Esophagus muscularis mucosa (tissue), 4 donors: ENCODE data around the gene DMD. TPM values are rescaled to one million over a fixed set of nuclear protein-coding genes. Genes with fewer than 3 reads are reported as not detected.

Experiments used
- DNase-seq: peaks from one replicate; pipeline ENCODE4 v3.0.0-alpha.2; 2017; ENCODE audit errors: extremely low spot score
- H3K27ac ChIP-seq, 4 donors: fragments of 200-600 bp; sonication (generic); replicated peaks in 1 of 4; 1 replicate in 3 of 4; 2 replicates in 1 of 4; pipeline ENCODE4 v1.5.1; 2016 to 2019; ENCODE audit warnings: mild to moderate bottlenecking in 1 of 4
- H3K27me3 ChIP-seq, 4 donors: fragments of 200-600 bp; sonication (generic); one replicate each; pipeline versions ENCODE4 v1.5.1 to v1.6.0; 2016 to 2019
- H3K36me3 ChIP-seq, 4 donors: fragments of 200-600 bp; sonication (generic); one replicate each; pipeline ENCODE4 v1.5.1; 2016 to 2019
- H3K4me1 ChIP-seq, 4 donors: fragments of 200-600 bp; sonication (generic); one replicate each; pipeline ENCODE4 v1.5.1; 2016 to 2019
- H3K4me3 ChIP-seq, 4 donors: fragments of 200-600 bp; sonication (generic); 1 replicate in 2 of 4; 2 replicates in 2 of 4; pipeline ENCODE4 v1.5.1; 2016 to 2019; ENCODE audit warnings: mild to moderate bottlenecking in 4 of 4, moderate library complexity in 1 of 4
- H3K9me3 ChIP-seq, 4 donors: fragments of 200-600 bp; sonication (generic); 1 replicate in 3 of 4; 2 replicates in 1 of 4; pipeline ENCODE4 v1.5.1; 2016 to 2019
- EP300 ChIP-seq: sonication (generic); formaldehyde crosslinking; IDR thresholded peaks from one replicate; pipeline ENCODE4 v1.6.1; 2017; ENCODE audit warnings: antibody characterized with exemption
- POLR2A ChIP-seq: fragments of 450-650 bp; IDR thresholded peaks from one replicate; pipeline ENCODE4 v1.6.1; 2017; ENCODE audit warnings: antibody characterized with exemption, moderate library complexity, mild to moderate bottlenecking, low read depth
- POLR2AphosphoS5 ChIP-seq, 2 donors: sonication (generic); formaldehyde crosslinking; IDR thresholded peaks; one replicate each; pipeline ENCODE4 v1.6.1; 2017; ENCODE audit warnings: antibody characterized with exemption in 2 of 2
- WGBS: methylation state at CpG from one replicate; pipeline ENCODE4 v1.1.5; 2018; 5-methylcytosine and 5-hydroxymethylcytosine counted together
- intact Hi-C: fragments of 100-400 bp; cut with DNase I; formaldehyde crosslinking; loops from one replicate; pipeline ENCODE4 v1.15.1; 2023
- total RNA-seq, 4 donors: library from RNA; depleted of rRNA; stranded (reverse); fragments of >200 nt; gene quantifications; one replicate each; pipeline versions ENCODE4 v1.1.0 to v1.2.1, GENCODE V29; 2016
- TF ChIP-seq, protein P1 (sequence below), 3 experiments: fragments of 200-600 bp in 2 of 3; fragments of 450-650 bp in 1 of 3; sonication (generic) in 2 of 3; IDR thresholded peaks; one replicate each; pipeline ENCODE4 v1.5.1; 2017 to 2019; ENCODE audit warnings: antibody characterized with exemption in 3 of 3, mild to moderate bottlenecking in 2 of 3, moderate library complexity in 1 of 3

Gene DMD
- total RNA-seq, 4 donors from 2014 or later = 127 to 210 (median 188) TPM

DNA sequence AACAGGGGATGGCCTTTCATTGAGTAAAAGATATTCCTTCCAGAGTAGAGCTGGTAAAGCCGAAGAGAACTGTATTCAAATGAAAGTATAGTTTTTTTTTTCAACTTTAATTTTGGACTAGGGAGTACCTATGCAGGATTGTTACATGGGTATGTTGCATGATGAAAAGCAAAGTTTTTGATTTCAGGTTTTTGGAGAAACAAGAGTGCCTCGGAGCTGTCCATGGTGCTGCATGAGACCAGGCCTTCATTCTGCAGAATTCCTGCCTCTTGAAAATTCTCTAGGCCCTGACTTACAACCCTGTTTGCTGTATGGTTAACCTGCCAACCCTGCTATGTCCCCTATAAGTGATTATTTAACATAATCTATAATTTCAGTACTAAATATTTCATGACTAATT is 1073.8 kb downstream of the DMD start:
- Histone ChIP-seq H3K27ac (no peak overlapping the region), H3K27me3 (no peaks in the 10 kb centered on the region), H3K9me3 (no peaks in the 10 kb centered on the region), H3K4me1 (no peaks in the 10 kb centered on the region), H3K36me3 (no peaks in the 10 kb centered on the region), H3K4me3 (no peak overlapping the region)
- WGBS = 69% methylated on average over 2 of the region's 2 CpGs
- TF ChIP-seq POLR2AphosphoS5 (IDR thresholded peaks at IDR 0.05) (no peak), EP300 (no peak), POLR2A (no peak)
- TF ChIP-seq, protein P1, sequence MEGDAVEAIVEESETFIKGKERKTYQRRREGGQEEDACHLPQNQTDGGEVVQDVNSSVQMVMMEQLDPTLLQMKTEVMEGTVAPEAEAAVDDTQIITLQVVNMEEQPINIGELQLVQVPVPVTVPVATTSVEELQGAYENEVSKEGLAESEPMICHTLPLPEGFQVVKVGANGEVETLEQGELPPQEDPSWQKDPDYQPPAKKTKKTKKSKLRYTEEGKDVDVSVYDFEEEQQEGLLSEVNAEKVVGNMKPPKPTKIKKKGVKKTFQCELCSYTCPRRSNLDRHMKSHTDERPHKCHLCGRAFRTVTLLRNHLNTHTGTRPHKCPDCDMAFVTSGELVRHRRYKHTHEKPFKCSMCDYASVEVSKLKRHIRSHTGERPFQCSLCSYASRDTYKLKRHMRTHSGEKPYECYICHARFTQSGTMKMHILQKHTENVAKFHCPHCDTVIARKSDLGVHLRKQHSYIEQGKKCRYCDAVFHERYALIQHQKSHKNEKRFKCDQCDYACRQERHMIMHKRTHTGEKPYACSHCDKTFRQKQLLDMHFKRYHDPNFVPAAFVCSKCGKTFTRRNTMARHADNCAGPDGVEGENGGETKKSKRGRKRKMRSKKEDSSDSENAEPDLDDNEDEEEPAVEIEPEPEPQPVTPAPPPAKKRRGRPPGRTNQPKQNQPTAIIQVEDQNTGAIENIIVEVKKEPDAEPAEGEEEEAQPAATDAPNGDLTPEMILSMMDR (IDR thresholded peaks at IDR 0.05) = no peak
- DNase-seq = no peak
- intact Hi-C loops = no loop called here

DNA sequence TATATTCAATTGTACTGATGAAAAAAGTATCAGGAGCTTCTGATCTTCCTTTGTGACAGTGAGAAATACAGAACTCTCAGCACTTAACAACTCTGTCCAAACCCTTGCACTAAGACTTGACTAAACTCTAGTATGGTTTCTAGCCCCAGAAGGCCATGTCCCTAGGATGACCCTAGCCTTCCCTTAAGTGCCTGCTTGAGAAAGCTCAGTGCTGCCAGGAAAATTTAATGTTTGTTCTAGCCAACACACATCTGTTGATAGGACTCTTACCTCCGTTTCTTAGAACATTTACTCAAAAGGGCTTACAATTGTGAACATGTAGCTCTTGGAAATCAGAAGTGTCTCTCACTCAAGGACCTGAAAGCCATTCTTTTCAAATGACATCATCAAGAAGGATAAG is 1084.4 kb downstream of the DMD start:
- intact Hi-C loops = no loop called here
- TF ChIP-seq POLR2A (no peak), POLR2AphosphoS5 (IDR thresholded peaks at IDR 0.05) (no peak), EP300 (no peak)
- TF ChIP-seq, protein P1 (IDR thresholded peaks at IDR 0.05) = no peak
- 19% methylated on average over 1 of the region's 1 CpG for WGBS
- Histone ChIP-seq H3K4me3 (no peak overlapping the region), H3K9me3 (no peaks in the 10 kb centered on the region), H3K4me1 (no peaks in the 10 kb centered on the region), H3K36me3 (no peaks in the 10 kb centered on the region), H3K27me3 (no peaks in the 10 kb centered on the region), H3K27ac (no peak overlapping the region)
- no peak for DNase-seq

DNA sequence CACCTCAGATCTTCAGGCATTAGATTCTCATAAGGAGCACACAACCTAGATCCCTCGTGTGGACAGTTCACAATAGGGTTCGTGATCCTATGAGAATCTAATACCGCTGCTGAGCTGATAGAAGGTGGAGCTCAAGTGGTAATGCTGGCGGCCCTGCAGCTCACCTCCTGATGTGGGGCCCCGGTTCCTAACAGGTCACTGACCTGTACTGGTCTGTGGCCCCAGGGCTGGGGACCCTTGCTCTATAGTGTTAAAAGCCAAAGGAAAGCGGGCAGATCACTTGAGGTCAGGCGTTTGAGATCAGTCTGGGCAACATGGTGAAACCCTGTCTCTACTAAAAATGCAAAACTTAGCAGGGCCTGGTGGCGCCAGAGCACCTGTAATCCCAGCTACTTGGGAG is 1092.5 kb downstream of the DMD start:
- Histone ChIP-seq H3K4me1 (no peaks in the 10 kb centered on the region), H3K27ac (no peak overlapping the region), H3K9me3 (no peaks in the 10 kb centered on the region), H3K36me3 (no peaks in the 10 kb centered on the region), H3K27me3 (no peaks in the 10 kb centered on the region), H3K4me3 (no peak overlapping the region)
- intact Hi-C loops = no loop called here
- DNase-seq = no peak
- TF ChIP-seq POLR2AphosphoS5 (IDR thresholded peaks at IDR 0.05) = no peak
- TF ChIP-seq, protein P1 (IDR thresholded peaks at IDR 0.05) = no peak
- TF ChIP-seq POLR2A = no peak
- TF ChIP-seq EP300 = no peak
- WGBS = 74% methylated on average over 7 of the region's 8 CpGs

DNA sequence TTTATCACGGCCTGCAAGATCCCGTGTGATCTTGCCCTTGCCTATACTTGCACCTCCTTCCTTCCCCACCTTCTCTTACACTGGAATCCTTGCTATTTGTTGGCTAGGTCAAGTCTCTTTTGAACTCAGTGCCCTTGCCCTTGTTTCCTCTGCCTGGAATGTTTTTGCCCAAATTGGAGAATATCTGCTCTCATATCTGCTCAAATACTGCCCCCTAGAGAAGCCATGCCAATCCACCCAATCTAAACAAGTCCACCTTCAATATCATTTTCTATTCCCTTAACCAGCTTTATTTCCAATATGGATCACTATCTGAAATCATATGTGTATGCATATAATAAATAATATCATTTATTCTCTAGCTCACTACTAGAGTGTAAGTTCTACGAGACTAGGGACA is 1095.3 kb downstream of the DMD start:
- H3K9me3 ChIP-seq = no peaks in the 10 kb centered on the region
- whole genome bisulfite sequencing = 70% methylated on average over 3 of the region's 3 CpGs
- DNase-seq = no peak
- TF ChIP-seq EP300 (no peak), POLR2AphosphoS5 (IDR thresholded peaks at IDR 0.05) (no peak), POLR2A (no peak)
- TF ChIP-seq, protein P1 (IDR thresholded peaks at IDR 0.05) = no peak
- H3K4me3 ChIP-seq = no peak overlapping the region
- H3K27me3 ChIP-seq = no peaks in the 10 kb centered on the region
- H3K27ac ChIP-seq = no peak overlapping the region
- intact Hi-C loops = no loop called here
- no peaks in the 10 kb centered on the region for H3K36me3 ChIP-seq
- no peaks in the 10 kb centered on the region for H3K4me1 ChIP-seq

DNA sequence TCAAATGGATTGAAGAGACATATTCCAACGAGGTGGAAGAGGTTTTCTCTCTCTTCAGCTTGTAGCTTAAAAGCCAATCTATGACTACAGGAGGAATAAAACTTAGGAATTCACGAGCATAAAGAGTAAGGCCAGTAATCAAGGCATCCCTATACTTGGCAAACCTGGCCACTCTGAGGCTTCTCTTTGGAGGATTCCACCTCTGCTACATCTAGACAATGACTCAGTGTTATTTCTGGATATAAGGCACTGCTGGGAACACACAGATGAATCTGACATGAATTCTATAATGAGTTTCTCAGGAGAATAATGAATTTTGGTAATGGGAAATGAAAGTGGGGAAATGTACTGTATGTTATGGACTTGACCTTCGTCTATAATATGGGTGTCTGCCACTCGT is 1123.7 kb downstream of the DMD start:
- WGBS = 46% methylated on average over 4 of the region's 4 CpGs
- TF ChIP-seq EP300 (no peak), POLR2AphosphoS5 (IDR thresholded peaks at IDR 0.05) (no peak), POLR2A (no peak)
- TF ChIP-seq, protein P1 (IDR thresholded peaks at IDR 0.05) = no peak
- intact Hi-C loops = no loop called here
- no peaks in the 10 kb centered on the region for H3K9me3 ChIP-seq
- H3K4me3 ChIP-seq = no peak overlapping the region
- no peak overlapping the region for H3K27ac ChIP-seq
- H3K4me1 ChIP-seq = no peaks in the 10 kb centered on the region
- H3K27me3 ChIP-seq = no peaks in the 10 kb centered on the region
- no peaks in the 10 kb centered on the region for H3K36me3 ChIP-seq
- DNase-seq = no peak
